GM21423 (cell line): ENCODE measurements around the gene LMAN2.

Source experiments
- ATAC-seq: cut with Tn5 transposase; IDR thresholded peaks from one replicate; pipeline ENCODE4 v1.9.1; 2021; ENCODE audit warnings: mild to moderate bottlenecking, moderate library complexity; ENCODE audit not compliant: unreplicated experiment

LMAN2 gene

DNA sequence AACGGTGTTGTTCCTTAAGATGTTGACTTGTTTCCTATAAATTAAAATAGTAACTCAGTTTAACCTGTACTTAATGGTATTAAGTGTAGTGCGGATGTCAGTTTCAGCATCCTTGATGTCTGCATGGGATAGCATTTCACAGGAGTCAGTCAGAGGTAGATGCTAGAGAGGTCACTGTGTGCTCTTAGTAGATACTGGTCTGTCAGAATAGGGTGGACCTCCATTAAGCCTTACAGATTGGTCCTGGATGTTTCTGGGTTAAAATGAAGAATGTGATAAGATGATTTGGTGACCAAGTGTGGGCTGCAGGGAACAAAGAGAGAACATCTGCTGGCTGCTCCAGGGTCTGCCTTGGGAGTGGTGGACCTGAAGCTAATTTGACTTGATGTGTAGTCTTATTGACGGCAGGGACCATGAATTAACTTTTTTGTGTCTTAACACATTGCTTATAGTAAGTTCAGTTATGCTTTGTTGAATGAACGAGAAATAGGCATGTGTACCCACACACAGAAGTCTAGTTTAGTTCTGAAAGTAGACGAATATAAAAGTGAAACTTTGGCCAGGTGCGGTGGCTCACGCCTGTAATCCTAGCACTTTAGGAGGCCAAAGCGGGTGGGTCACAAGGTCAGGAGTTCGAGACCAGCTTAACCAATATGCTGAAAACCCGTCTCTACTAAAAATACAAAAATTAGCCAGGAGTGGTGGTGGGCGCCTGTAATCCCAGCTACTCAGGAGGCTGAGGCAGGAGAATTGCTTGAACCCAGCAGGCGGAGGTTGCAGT lies 60.5 kb downstream of the LMAN2 start:
- ATAC-seq = peak; percentile 54

DNA sequence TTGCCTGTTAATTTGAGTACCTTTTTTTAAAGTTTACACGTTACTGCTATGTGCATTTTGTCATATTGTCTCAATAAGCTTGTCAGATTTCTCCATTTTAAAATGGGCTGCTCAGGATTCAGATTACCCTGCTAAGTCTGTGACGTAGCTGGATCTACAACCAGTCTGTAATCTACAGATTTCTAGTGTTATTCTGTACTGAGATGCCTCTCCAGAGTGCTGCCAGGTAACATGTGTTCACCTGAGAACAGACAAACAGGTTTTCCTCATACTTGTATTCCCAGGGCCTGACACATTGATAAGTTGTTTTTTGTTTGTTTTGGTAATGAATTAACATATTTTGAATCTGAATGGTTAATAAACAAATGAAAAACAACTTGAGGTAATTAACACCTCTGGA lies 63.3 kb downstream of the LMAN2 start:
- no peak for ATAC-seq
